Peyer's patch (tissue), 4 donors: ENCODE measurements around the gene IGSF22. TPM values are rescaled to one million over a fixed set of nuclear protein-coding genes. Genes with fewer than 3 reads are reported as not detected.

ENCODE experiments used
- DNase-seq, 3 donors: peaks; one replicate each; pipeline ENCODE4 v3.0.0-alpha.2; 2017 to 2019
- H3K27ac ChIP-seq, 4 donors: fragments of 200-600 bp; sonication (generic); one replicate each; pipeline ENCODE4 v1.5.1; 2016 to 2019
- H3K27me3 ChIP-seq, 2 donors: fragments of 200-600 bp; sonication (generic); one replicate each; pipeline ENCODE4 v1.5.1; 2019
- H3K36me3 ChIP-seq, 3 donors: fragments of 200-600 bp; sonication (generic); one replicate each; pipeline ENCODE4 v1.5.1; 2016 to 2019
- H3K4me1 ChIP-seq, 4 donors: fragments of 200-600 bp; sonication (generic); one replicate each; pipeline ENCODE4 v1.5.1; 2016 to 2019
- H3K4me3 ChIP-seq, 4 donors: fragments of 200-600 bp; sonication (generic); 1 replicate in 3 of 4; 2 replicates in 1 of 4; pipeline ENCODE4 v1.5.1; 2016 to 2019; ENCODE audit warnings: mild to moderate bottlenecking in 1 of 4
- H3K9me3 ChIP-seq, 4 donors: fragments of 200-600 bp; sonication (generic); one replicate each; pipeline ENCODE4 v1.5.1; 2016 to 2019; ENCODE audit warnings: mild to moderate bottlenecking in 1 of 4
- CTCF ChIP-seq, 6 experiments: fragments of 450-650 bp in 4 of 6; fragments of 200-600 bp in 2 of 6; sonication (generic) in 1 of 6; IDR thresholded peaks; one replicate each; pipeline ENCODE4 v1.5.1; 2017 to 2019; ENCODE audit warnings: antibody characterized with exemption in 6 of 6, mild to moderate bottlenecking in 3 of 6, moderate library complexity in 1 of 6
- POLR2A ChIP-seq, 2 donors: fragments of 450-650 bp; IDR thresholded peaks; one replicate each; pipeline ENCODE4 v1.5.1; 2017; ENCODE audit warnings: antibody characterized with exemption in 2 of 2, mild to moderate bottlenecking in 2 of 2, moderate library complexity in 2 of 2
- total RNA-seq, 4 donors: library from RNA; depleted of rRNA; stranded (reverse); fragments of >200 nt; gene quantifications; one replicate each; pipeline ENCODE4 v1.1.0, GENCODE V29; 2016

Gene IGSF22
- total RNA-seq, 4 donors from 2014 or later, result not detected

DNA sequence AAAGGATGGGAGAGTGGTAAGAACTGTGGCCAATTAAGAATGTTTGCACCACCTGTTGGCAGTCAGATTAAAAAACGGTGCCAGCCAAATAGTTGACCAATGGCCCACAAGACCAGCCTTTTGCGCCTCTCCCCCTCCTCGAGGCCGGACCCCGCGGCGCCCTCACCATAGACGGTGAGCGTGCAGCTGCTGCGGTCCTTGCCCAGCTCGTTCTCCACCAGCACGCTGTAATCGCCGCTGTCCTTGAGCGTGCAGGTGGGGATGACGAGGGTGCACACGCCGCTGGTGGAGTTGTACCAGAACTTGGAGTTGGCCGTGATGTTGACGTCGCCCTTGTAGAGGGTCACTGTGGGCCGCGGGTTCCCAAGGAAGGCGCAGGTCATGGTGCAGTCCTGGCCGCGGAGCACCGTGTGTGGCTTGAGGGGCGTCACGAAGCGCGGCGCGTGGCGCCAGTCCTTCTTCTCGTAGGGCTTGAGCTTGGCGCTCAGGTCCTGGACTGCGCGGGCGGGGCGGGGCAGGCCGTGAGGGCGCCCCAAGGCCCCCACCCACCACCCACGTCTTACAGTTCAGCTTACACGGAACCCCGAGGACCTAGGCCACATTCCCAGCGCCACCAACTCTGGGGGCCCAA, 20.2 kb downstream of the IGSF22 start:
- peak; percentile 21 to 62 (median 60) for DNase-seq
- peak overlapping the region; percentile 50 to 59 (median 53) for H3K4me3 ChIP-seq
- peak overlapping the region; percentile 64 to 75 (median 68) for H3K27ac ChIP-seq
- no peaks in the 10 kb centered on the region for H3K36me3 ChIP-seq
- peaks cover 3 to 19% (median 7%) of the 10 kb centered on the region in 4 donors for H3K4me1 ChIP-seq
- no peaks in the 10 kb centered on the region for H3K27me3 ChIP-seq
- H3K9me3 ChIP-seq, result no peaks in the 10 kb centered on the region
- TF ChIP-seq POLR2A (IDR thresholded peaks at IDR 0.05) (no peak), CTCF (IDR thresholded peaks at IDR 0.05) (no peak)

GRCh38 chr11:18704698-18705097, 21.3 kb downstream of the IGSF22 start:
- no peak for DNase-seq
- H3K4me3 ChIP-seq, result no peak overlapping the region

DNA sequence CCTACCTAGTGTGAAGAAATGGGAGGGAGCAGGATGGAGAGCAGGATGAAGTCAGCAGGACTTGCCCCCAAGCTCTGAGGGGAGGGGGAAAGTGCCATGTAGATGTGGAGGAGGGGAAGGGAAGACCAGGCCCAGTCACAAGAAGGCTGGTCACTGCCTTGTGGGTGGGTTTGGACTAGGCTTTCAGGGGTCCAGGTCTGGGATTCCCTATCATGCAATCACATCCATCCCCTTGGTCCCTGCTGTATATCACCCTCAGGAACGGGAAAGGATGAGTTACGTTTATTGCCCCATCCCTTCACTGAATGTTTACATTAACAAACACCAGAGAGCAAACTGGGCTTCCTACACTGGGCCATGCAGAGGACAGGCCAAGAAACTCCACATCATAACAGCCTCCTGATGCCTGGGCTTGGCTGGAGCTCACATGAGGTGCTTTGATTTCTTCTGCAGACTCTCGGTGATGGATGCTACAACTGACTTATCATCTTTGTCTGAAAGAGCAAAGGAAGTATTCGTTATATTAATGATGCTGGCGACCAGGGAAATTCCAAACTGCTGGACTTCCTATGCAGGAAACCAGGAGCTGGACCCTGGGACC, 21.8 kb downstream of the IGSF22 start:
- no peak overlapping the region for H3K27ac ChIP-seq
- TF ChIP-seq POLR2A (IDR thresholded peaks at IDR 0.05), result no peak
- TF ChIP-seq CTCF (IDR thresholded peaks at IDR 0.05), result no peak
- DNase-seq, result no peak

More at GRCh38 chr11:18704698-18705097, 21.3 kb downstream of the IGSF22 start:
- Histone ChIP-seq H3K27me3 (no peaks in the 10 kb centered on the region), H3K27ac (no peak overlapping the region), H3K36me3 (no peaks in the 10 kb centered on the region), H3K9me3 (no peaks in the 10 kb centered on the region), H3K4me1 (peaks cover 3 to 24% (median 7%) of the 10 kb centered on the region in 4 donors)
- TF ChIP-seq POLR2A (IDR thresholded peaks at IDR 0.05) (no peak), CTCF (IDR thresholded peaks at IDR 0.05) (no peak)

GRCh38 chr11:18703001-18703763, 22.8 kb downstream of the IGSF22 start:
- Histone ChIP-seq H3K27ac (no peak overlapping the region), H3K27me3 (no peaks in the 10 kb centered on the region), H3K9me3 (no peaks in the 10 kb centered on the region), H3K4me3 (no peak overlapping the region), H3K4me1 (peaks cover 3 to 24% (median 7%) of the 10 kb centered on the region in 4 donors), H3K36me3 (no peaks in the 10 kb centered on the region)
- no peak for DNase-seq
- TF ChIP-seq CTCF (IDR thresholded peaks at IDR 0.05) (no peak), POLR2A (IDR thresholded peaks at IDR 0.05) (no peak)

More for the DNA sequence above, 21.8 kb downstream of the IGSF22 start:
- Histone ChIP-seq H3K36me3 (no peaks in the 10 kb centered on the region), H3K27me3 (no peaks in the 10 kb centered on the region), H3K9me3 (no peaks in the 10 kb centered on the region), H3K4me1 (peaks cover 3 to 24% (median 7%) of the 10 kb centered on the region in 4 donors), H3K4me3 (no peak overlapping the region)

DNA sequence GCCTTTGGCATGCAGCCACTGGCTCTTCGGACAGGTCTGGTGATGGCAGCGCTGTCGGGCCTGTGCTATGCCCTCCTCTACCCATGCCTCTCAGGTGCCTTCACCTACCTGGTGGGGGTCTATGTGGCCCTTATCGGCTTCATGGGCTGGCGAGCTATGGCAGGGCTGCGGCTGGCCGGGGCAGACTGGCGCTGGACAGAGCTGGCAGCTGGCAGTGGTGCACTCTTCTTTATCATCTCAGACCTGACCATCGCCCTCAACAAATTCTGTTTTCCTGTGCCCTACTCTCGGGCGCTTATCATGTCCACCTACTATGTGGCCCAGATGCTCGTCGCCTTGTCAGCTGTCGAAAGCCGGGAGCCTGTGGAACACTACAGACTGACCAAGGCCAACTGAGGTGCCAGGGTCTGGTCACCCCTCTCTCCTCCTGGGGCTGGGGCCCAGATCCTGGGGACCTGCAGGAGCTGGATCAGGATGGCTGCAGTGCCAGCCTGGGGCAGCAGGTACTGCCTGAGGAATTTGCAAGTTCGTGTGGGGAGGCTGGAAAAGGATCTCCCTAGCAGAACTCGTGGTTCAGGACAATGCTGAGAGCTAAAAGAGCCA, 24.3 kb downstream of the IGSF22 start:
- H3K4me1 ChIP-seq, result peaks cover 3 to 22% (median 7%) of the 10 kb centered on the region in 4 donors
- H3K36me3 ChIP-seq, result no peaks in the 10 kb centered on the region
- H3K9me3 ChIP-seq, result no peaks in the 10 kb centered on the region
- H3K4me3 ChIP-seq, result no peak overlapping the region
- H3K27me3 ChIP-seq, result no peaks in the 10 kb centered on the region
- no peak for DNase-seq
- no peak overlapping the region for H3K27ac ChIP-seq
- TF ChIP-seq POLR2A (IDR thresholded peaks at IDR 0.05), result no peak
- no peak for TF ChIP-seq CTCF (IDR thresholded peaks at IDR 0.05)
